Upper lobe of left lung (tissue), 4 donors: ENCODE measurements around the gene PKHD1.

Experiments used
- CTCF ChIP-seq, 6 experiments: fragments of 450-650 bp in 4 of 6; fragments of 200-600 bp in 2 of 6; sonication (generic) in 2 of 6; IDR thresholded peaks; one replicate each; pipeline ENCODE4 v1.5.1; 2016 to 2019; ENCODE audit warnings: antibody characterized with exemption in 6 of 6
- EP300 ChIP-seq, 4 donors: sonication (generic); formaldehyde crosslinking; IDR thresholded peaks; one replicate each; pipeline ENCODE4 v1.5.1; 2017; ENCODE audit warnings: antibody characterized with exemption in 4 of 4, control low read depth in 2 of 4
- POLR2A ChIP-seq, 4 donors: fragments of 450-650 bp; IDR thresholded peaks; one replicate each; pipeline ENCODE4 v1.5.1; 2016 to 2017; ENCODE audit warnings: antibody characterized with exemption in 4 of 4, mild to moderate bottlenecking in 2 of 4

- TF ChIP-seq POLR2A (IDR thresholded peaks at IDR 0.05): no peak
- TF ChIP-seq CTCF (IDR thresholded peaks at IDR 0.05): no peak
- TF ChIP-seq EP300 (IDR thresholded peaks at IDR 0.05): no peak
Measured at GRCh38 chr6:51777618-51778017, 309.8 kb downstream of the PKHD1 start.
